ENCODE measurements around the gene TNRC6C.
A peak's percentile ranks its signal among the peaks of the same experiment; 100 is the strongest.

Gene TNRC6C

GRCh38 chr17:77957857-77958715, at the start of gene TNRC6C:
TNRC6C (plus strand) TSS chr17:77958703; CDS start chr17:78004207, 45,504 bp downstream.
- DNase-seq (ENCODE audit: low read depth, low spot score), result peak; percentile 100

DNA sequence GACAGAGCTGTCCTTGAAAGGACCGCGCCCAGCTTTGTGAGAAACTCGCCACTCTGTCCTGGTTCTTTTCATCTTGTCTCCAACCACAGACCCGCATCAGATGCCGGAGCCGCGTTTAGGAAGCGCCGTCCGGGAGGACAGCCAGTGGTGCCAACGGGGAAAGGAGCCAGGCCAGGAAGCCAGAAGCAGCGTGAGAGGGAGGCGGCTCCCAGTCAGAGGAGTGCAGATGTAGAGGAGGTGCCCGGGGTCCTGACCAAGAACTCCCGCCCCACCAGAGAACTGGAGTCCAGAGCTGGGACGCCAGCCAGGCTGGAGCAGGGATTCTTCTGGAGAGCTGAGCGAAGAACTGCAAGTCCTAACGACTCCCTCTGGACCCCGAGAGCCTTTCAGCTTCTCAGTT, 49.3 kb upstream of the TNRC6C start:
- no peak for DNase-seq (ENCODE audit: low read depth, low spot score)

DNA sequence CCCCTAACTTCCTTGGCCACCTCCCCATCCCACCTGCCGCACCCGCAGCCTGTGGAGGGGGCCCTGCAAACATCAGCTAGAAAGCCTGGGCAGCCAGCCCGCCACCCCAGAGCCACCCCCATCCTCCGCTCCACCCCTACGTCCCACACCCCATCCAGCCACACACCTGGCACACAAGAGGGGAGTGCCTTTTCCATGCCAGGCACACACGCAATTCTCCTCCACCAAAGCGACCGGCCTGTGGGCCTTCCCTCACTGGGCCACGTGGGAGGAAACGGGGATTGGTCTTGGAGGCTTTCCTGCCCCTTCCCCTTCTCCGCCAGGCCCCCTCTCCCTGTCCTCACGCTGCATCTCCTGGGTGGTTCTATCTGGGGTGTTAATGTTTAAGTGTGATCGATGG, 48.7 kb upstream of the TNRC6C start:
- no peak for DNase-seq (ENCODE audit: low read depth, low spot score)

DNA sequence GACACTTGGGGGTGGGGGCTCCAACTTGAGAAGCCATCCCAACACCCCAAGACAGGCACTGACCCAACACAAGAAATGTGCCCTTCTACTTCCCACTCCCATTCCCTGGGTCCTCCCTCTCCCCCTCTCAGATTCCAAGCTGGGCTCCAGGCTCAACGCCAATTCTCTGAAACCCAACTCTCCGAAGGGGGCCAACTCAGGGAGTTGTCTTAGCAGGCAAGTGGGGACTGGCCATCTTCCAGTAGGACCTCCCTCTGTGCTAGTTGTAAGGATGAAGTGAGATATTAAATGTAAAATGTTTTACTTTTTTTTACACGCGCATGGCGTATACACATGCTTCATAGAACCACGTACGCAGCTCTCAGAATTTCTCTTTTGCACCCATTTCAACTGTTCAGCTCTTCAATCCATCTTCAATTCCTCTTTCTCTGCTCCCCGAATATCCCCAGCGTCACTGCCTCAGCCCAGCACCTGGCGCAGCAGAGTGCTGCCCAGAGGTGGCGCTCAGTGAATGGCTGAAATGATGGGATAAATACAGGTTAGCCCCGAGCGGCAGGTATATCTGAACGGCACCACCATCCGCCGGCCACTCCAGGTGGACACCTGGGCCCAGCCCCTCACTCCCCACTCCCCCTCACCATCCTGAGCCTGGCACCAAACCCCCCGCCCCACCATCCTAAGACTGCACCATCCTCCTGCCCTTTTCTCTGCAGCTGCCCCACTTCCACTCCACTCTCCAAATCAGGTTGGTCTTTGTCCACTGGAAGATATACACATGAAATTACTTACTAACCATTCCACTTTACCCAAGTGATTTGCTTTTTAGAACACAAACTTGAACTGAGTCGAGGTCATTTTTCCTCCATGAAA, 43.9 kb upstream of the TNRC6C start:
- DNase-seq (ENCODE audit: low read depth, low spot score), result no peak

DNA sequence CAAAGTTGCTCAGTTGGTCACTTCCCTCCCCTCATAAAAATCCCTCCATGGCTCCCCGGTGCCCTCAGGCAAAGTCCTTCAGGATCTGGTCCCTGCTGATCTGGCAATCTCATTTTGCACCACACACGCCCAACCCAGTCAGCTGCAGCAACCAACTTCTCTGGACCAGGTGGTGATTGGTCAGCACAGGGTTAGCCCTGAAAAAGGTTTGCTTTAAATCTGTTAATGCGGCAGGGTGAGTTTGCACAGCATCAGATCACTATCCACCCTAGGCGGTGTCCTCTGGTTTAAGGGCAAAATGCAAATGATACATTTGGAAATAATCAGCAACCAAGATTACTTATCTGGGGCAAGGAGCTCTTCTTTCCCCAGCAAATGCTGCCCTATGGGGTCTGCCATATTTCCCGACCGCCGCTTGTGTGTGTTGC, 42.9 kb upstream of the TNRC6C start:
- no peak for DNase-seq (ENCODE audit: low read depth, low spot score)

DNA sequence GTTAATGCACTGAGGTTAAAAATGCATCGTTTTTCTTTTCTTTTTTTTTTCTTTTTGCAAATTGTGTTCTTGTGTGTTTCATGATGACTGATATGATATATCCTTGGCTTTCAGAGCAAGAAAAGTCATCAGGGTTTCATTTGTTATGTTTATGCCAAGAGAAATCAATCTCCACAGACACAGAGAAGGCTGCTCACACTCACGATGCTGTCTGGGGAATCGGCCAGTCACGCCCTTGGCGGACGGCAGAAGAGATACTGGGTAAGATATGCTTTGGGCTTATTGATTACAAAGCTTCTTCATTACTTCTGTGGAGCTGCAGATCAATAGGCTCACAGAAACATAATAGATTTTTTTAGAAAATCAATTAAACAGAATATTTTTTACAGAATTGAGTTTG, 42.2 kb upstream of the TNRC6C start:
- DNase-seq (ENCODE audit: low read depth, low spot score), result no peak

GRCh38 chr17:77916703-77917481, 41.6 kb upstream of the TNRC6C start:
- DNase-seq (ENCODE audit: low read depth, low spot score), result no peak

- DNase-seq (ENCODE audit: low read depth, low spot score), result no peak
These were observed 39.2 kb upstream of the TNRC6C start for GRCh38 chr17:77919276-77919675.

DNA sequence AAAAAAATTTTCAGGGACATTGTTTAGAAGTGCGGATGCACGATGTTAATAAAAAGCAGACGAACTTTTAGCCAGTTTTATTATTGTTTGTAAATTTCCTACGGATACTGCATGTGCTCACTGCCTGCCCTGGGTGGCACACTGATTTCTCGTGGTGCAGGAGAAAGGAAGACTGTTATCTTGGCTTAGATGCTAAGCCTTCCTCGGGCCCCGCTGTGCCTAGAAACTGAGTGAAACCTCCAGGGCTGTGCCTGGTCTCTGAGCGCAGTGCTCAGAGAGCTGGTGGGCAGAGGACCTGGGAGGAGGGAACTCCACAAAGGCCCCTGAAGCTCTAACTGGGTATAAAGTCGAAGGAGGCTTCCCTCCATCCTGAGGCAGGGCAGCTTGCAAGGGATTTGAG, 35.4 kb upstream of the TNRC6C start:
- no peak for DNase-seq (ENCODE audit: low read depth, low spot score)

- no peak for DNase-seq (ENCODE audit: low read depth, low spot score)
These were observed 34.6 kb upstream of the TNRC6C start for GRCh38 chr17:77923776-77924513.

DNA sequence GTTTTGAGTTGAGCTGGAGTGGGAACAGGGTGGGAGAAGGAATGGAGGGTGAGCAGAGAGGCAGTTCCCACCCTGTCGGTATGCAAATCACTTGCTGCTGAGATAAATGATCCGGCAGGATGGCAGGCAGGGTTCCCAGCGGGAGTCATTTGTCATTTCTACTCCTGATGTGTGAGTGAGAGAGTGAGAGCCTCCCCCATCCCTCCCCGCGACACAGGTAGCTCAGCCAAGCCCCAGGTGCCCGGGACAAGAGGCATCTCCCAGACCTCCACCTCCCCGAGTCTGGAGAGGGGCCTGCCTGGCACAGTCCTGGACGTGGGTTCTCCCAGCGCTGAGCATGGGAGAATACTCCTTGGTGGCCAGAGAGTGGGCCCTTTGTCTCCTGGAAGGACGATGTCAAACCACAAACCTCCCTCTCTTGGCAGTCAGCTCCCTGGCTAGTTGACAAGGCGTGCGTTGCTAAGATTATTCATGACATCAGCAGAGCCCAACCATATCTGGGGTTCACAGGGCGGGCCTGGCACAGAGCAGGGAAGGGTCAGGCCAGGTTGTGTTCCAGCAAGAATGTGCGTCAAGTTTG, 33.7 kb upstream of the TNRC6C start:
- no peak for DNase-seq (ENCODE audit: low read depth, low spot score)

DNA sequence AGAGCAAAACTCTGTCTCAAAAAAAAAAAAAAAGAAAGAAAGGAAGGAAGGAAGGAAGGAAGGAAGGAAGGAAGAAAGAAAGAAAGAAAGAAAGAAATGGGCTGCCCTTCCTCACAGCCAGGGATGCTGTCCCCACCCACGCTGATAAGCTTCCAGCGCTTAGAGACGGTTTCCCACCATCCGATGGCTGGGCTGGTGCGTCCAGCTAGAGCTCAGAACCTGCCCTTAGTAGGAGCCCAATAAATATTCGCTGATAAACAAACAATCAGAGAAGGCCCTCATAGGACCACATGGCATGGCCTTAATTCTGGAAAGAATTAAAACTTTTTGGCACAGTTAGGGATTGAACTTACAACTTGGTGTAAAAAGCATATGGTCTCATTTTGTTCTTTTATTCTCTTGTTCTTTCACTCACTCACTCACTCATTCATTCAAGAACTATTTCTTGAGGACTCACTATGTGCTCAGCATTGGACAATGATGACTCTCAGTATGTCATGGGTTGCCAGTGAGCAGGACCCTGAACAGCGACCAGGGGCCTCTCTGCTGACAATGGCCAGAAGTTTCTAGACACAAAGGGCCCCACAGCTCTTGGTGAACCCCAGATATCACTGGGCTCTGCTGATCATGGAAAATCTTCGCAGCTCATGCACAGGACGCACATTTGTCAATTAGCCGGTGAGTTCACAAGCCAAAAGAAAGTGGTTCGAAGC, 32.5 kb upstream of the TNRC6C start:
- DNase-seq (ENCODE audit: low read depth, low spot score), result no peak

- no peak for DNase-seq (ENCODE audit: low read depth, low spot score)
These were observed 31.5 kb upstream of the TNRC6C start for GRCh38 chr17:77926981-77927380.

DNA sequence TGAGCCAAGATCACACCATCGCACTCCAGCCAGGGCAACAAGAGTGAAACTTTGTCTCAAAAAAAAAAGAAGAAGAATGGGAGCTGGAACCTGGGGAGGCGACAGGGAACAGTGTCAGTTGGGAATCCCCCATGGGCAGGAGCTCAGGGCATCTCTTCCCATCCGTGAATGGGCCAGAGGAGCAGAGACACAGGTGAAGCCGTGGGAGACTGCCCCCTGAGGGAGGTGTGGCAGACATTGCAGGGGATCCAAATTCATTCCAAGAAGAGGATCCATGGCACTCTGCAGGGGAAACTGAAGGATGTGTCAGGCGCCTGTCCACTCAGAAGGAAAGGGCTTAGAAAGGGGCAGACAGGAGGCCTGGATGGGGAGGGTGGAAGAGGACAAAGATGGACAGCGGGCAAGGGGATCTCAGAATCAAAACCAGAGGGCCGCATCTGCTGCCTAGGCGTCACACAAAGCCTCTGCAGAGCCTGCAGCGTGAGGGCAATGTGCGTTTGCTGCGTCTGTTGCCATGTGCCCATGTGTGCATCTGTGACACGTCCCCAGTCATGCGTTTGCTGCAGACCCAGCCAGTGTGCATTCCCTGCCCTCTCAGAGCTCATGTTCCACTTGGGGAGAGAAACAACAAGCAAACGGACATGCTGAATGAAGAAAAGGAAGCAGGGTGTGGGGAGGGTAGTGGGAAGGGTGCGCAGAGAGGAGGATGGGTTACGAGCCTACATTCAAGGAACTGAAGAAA, 30.6 kb upstream of the TNRC6C start:
- DNase-seq (ENCODE audit: low read depth, low spot score), result no peak

- no peak for DNase-seq (ENCODE audit: low read depth, low spot score)
These were observed 29.9 kb upstream of the TNRC6C start for GRCh38 chr17:77928519-77929179.

DNA sequence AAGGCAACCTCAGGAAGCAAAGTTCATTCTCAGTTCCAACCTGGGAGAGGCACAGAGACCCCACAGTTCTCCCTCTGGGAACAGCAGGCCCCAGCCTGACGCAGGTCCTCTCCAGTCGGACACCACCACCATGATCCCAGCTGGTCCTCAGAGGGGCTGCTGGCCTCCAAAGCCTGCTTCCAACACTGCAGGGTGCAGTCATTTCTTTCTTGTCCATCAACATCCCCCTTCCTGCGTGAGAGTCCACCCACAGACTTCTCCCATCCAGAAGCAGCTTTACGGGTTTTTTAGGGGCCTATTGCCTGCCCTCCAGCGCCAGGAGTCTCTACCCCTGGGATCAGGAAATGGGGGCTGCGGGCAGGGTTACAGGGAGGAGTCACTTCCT, 29.3 kb upstream of the TNRC6C start:
- DNase-seq (ENCODE audit: low read depth, low spot score), result no peak

DNA sequence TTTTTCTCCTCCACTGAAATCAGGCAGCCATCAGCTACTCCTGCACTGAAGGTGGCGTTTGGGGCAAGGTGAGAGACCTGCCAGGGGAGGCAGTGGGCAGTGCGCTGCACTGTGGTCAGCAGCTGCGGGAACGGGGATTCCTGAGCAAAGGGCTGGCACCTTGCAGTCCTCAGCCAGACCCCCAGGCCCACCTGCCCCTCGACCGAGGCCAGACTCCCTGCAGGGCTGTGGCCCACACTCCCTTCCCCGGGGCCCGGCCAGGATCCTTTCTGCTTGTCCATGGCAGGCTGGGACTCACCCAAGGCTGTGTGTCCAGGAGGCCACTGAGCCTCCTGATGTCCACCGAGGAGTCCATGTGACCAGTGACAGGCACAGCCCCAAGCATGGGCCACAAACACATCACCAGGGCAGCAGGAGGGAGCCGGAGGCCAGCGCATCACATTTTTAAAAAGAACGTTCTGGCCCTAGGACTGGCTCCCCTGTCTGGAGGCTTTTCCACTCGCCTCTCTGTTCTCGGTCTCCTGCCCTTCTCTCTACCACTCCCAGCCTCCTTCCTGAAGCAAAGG, 28.5 kb upstream of the TNRC6C start:
- DNase-seq (ENCODE audit: low read depth, low spot score), result no peak

Measured in activated CD4-positive, CD25-positive, alpha-beta regulatory T cell treated with anti-CD3 and anti-CD28 coated beads, Interleukin-2, amount 50 U/mL, for 16 hours (primary cell).